HG03342 (cell line): ENCODE data around the gene AMPH.
"Not testable (repeated sequence)": the region's sequence is repeated elsewhere in the genome, so short reads cannot be mapped to it uniquely, and the experiment has no call there.

Experiments used
- ATAC-seq: cut with Tn5 transposase; IDR thresholded peaks from one replicate; pipeline ENCODE4 v1.9.1; 2021; ENCODE audit warnings: mild to moderate bottlenecking, moderate library complexity; ENCODE audit not compliant: unreplicated experiment

Gene AMPH

DNA sequence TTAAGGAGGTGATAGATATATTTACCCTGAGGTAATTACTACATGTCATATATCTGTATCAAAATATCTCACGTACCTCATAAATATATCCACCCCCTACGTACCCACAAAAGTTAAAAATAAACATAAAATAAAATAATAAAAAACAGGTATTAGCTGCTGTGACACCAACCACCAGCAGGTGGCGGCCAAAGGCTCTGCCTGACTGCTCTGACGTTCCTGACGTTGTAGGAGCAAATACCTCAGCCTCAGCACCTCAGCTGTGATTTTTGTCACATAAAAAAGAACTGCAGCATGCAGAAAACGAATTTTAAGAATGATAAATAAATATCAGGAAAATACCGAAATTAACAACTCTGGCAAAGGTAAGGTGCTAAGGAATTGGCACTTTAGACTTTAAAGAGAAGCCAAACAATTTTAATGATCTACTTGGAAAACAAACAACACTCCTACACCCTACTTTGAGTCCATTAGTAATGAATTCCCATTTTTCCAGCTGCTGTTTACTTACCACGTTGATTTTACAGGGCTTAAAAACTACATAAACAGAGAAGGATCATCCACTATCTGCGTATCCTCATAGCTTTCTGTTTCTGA lies 232.3 kb downstream of the AMPH start:
- ATAC-seq: peak; percentile 69

GRCh38 chr7:38396852-38397251 lies 234.3 kb downstream of the AMPH start:
- ATAC-seq: no peak

- ATAC-seq: not testable (repeated sequence)
Observed at GRCh38 chr7:38395921-38396552, 235.1 kb downstream of the AMPH start.

DNA sequence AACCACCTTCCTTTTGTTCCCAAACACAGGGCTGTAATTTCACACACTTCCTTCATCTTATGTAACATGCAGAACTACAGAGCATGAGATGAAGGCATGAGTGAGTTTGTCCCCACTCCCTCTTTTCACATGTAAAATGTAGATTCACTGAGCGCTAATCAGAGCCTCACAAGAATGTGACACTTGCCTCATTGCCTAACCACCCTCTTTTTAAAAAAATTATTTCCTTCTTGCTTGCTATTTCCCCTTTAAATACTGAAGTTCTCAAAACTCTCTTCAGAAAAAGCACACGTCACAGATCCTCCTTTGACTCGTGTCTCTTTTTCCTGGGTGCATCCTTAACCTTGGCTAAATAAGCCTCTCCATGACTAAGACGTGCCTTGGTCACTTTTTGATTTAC lies 236.5 kb downstream of the AMPH start:
- no peak for ATAC-seq

GRCh38 chr7:38393874-38394273 lies 237.3 kb downstream of the AMPH start:
- no peak for ATAC-seq

- ATAC-seq: no peak
Observed at GRCh38 chr7:38391751-38392150, 239.4 kb downstream of the AMPH start.

DNA sequence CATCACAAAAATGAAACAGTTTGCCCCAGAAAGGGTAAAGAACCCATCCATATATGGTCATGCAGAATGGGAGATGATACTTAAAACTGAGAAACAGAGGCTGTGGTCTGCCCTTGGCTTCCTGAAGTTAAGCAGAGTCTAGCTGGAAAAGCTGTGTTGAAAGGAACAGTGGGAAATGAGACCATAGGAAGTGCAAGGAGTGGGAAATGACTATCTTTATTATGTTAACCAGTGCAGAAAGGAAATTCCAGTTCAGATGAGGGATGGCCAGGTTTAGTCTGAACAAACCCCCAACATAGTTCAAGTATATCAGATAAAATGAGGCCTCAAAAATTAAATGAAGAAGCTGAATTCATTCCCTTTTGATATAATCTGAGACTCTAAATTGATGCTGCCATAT lies 245.5 kb downstream of the AMPH start:
- ATAC-seq: no peak

- no peak for ATAC-seq
Observed at GRCh38 chr7:38383281-38383680, 247.9 kb downstream of the AMPH start.

- ATAC-seq: no peak
Observed at GRCh38 chr7:38382684-38383083, 248.5 kb downstream of the AMPH start.

GRCh38 chr7:38375453-38375852 lies 255.7 kb downstream of the AMPH start:
- ATAC-seq: no peak

DNA sequence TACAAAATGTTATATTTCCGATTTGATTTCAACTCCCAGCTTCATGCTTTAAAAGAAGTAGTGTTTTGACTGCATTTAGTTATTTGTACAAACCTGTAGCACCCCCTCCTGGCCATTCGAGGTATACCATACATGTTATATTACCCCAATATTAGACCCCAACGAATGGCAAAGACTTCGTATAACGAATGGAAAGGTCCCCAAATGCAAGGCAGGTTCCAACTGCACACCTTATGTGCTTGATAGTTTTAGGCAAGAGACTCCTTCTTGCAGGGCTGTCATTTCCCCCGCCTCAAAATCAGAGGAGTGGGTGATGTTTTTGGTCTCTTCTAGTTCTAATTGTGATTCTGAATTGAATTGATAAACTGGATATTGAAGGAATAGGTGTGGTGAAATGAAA lies 256.7 kb downstream of the AMPH start:
- no peak for ATAC-seq

DNA sequence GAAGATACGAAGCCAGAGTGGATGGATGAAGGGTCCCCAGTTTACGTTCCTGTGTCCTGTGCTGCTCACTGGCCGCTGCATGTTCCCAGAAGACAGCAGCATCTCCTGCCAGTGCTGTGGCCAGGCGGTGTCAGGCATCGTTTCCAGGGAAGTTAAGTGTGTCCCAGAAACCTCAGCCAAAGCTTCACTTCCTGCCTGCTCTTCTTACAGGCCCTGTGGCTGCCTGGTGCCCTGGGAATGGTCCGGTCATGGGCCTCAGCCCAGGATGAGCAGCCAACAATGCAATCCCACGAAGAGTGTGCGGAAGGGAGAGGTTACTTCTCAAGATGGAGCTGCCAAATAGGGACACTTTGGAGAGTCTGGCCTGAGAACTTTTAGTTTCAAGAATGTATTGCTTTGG lies 258.0 kb downstream of the AMPH start:
- no peak for ATAC-seq

GRCh38 chr7:38372290-38372689 lies 258.9 kb downstream of the AMPH start:
- no peak for ATAC-seq

GRCh38 chr7:38369816-38370493 lies 261.2 kb downstream of the AMPH start:
- ATAC-seq: peak; percentile 80

- peak; percentile 53 for ATAC-seq
Observed at GRCh38 chr7:38368191-38368605, 263.0 kb downstream of the AMPH start.

- ATAC-seq: peak; percentile 38
Observed at GRCh38 chr7:38367301-38367890, 263.8 kb downstream of the AMPH start.

DNA sequence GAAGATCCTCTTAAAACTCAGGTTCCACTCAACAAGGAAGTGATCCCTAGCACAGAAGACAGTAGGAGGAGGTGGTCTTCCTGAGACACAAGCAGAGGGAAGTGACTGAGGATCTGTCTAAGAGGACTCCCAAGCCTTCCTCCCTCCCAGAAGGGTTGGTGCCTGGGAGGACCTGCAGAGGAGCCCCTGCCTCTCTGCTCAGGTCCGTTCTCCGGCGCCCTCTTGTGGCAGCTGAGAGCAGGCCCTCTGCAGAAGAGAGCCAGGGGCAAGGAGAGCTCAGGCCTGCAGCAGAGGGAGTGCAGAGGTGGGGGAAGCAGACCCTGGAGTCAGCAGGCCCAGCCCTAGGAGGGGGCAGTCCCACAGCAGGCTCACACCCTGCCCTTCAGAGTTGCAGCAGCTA lies 267.8 kb downstream of the AMPH start:
- not testable (repeated sequence) for ATAC-seq

DNA sequence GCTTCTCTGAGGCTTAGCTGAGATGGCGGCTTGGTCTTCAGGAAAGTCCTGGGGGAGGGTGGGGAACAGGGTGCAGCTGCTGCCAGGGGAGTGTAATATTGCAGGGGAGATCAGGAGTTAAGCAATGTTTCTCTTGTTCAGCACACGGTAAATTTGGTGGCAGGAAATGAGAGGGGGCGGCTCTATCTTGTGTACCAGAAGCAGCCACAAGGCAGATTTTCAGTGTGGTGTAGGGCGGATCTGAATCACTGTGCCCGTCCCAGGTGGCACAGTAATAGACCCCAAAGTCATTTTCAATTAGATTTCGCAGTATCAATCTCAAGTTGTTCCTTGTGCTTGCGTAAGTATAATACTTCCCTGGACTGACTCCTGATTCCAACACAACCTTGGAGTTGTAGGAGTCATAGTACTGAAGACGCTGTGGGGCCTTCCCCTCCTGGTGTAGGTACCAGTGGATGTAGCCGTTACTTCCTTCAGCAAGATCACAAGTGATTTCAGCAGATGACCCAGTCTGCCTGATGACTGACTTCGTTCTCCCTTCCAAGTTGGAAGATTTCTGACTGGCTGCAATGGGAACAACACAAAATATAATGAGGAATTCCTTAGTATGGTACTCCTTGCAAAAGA lies 268.4 kb downstream of the AMPH start:
- peak; percentile 34 for ATAC-seq

- ATAC-seq: no peak
Observed at GRCh38 chr7:38360776-38361175, 270.4 kb downstream of the AMPH start.

- ATAC-seq: peak; percentile 77
Observed at GRCh38 chr7:38359071-38359601, 272.0 kb downstream of the AMPH start.

DNA sequence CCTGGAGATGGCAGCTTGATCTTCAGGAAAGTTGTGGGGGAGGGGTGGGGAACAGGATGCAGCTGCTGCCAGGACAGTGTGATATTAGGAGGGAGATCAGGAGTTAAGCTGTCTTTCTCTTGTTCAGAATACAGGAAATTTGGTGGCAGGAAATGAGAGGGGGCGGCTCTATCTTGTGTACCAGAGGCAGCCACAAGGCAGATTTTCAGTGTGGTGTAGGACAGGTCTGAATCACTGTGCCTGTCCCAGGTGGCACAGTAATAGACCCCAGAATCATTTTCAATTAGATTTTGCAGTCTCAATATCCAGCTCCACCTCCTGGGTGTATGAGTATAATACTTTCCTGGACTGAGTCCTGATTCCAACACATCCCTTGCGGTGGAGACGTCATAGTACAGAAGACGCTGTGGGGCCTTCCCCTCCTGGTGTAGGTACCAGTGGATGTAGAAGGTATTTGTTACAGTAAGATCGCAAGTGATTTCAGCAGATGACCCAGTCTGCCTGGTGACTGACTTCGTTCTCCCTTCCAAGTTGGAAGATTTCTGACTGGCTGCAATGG lies 272.8 kb downstream of the AMPH start:
- not testable (repeated sequence) for ATAC-seq
